NCI-H2081 treated with DMSO at 0.1 percent for 48 hours (cell line): Measurements from ENCODE around the gene COL6A1.

Source experiments
- DNase-seq: peaks from one replicate; lab custom pipeline; 2025; lab: John Stamatoyannopoulos, UW

COL6A1 gene

DNA sequence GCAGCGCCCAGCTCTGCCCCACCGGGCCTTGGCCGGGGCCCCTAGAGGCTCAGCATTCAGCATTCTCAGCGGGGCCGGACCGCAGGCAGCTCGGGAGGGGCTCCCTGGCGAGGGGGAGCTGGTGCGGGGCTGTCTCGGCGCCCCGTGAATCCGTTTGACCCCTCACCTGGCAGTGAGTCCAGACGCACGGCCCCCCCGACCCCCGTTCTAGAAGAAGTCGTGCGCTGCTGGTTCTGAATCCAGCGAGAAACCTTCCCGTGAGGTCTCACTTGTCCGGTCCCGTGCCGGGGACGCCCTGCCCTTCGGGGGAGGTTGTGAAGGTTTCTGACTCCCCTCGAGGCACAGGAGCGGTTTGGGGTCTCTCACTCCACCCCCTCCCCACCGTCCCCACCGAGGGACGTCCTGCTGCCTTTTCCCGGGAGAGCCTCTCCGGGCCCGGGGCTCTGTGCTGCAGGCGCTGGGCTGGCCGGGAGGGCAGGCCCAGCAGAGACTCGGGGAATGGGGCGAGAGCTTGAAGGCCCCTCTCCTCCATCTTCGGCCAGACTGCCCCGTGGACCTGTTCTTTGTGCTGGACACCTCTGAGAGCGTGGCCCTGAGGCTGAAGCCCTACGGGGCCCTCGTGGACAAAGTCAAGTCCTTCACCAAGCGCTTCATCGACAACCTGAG is 655 bp downstream of the COL6A1 start:
- no peak for DNase-seq

- no peak for DNase-seq
Measured at GRCh38 chr21:45982758-45983648, 1.4 kb downstream of the COL6A1 start.

- no peak for DNase-seq
Measured at GRCh38 chr21:45983649-45983965, 2.0 kb downstream of the COL6A1 start.

DNA sequence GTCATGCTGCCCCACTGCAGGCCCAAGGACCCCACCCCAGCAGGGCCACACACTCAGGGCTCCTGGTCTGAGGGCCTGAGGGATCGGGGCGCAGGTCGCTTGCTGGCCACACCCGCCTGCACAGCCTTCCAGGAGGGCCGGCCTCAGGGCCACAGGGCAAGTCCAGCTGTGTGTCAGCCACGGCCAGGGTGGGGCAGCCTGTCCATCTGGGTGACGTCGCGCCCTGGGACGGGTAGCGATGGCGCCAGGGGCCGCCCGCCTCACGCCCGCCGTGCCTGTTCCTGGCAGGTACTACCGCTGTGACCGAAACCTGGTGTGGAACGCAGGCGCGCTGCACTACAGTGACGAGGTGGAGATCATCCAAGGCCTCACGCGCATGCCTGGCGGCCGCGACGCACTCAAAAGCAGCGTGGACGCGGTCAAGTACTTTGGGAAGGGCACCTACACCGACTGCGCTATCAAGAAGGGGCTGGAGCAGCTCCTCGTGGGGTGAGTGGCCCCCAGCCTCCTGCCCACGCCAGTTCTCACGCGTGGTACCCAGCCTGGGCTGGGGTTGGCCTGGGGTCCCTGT is 2.5 kb downstream of the COL6A1 start:
- DNase-seq, result no peak

- no peak for DNase-seq
Measured at GRCh38 chr21:45984584-45985095, 3.1 kb downstream of the COL6A1 start.

DNA sequence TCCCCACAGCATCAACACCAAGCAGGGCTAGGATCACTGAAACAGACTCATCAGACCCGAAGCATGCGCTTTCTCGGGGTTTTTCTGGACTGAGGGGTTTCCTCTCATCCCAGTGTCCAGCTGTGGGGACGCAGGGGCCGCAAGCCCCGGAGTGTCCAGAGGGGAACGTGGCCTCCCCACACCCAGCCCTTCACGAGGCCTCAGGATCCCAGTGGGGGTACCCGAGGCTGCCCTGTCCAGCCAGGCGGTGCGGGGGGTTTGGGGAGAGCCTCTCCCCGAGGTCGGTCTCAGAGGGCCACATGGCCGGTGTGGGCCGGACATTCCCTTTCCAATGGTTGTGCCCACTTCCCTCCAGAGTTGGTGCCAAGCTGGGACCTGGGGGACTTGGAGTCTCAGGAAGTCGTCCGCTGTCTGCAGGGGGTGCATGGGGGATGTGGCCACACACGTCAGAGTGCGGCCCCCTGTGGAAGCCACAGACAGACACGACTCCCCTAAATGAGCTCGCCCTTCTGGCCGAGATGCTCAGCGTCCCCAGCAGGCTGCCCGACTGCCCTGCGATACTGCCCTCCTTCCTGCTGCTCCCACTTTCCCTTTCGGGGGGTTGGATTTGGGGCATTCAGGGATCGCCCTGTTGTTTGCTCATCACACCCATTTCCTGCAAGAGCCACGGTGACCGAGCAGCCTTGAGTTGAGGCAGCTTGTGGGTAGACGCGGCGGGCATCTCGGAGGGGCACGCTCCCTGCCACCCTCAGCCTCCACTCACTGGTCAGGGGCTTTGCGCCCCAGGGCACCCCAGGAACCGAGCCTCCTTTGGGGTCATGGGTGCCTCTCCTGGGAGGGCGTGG is 4.1 kb downstream of the COL6A1 start:
- no peak for DNase-seq

DNA sequence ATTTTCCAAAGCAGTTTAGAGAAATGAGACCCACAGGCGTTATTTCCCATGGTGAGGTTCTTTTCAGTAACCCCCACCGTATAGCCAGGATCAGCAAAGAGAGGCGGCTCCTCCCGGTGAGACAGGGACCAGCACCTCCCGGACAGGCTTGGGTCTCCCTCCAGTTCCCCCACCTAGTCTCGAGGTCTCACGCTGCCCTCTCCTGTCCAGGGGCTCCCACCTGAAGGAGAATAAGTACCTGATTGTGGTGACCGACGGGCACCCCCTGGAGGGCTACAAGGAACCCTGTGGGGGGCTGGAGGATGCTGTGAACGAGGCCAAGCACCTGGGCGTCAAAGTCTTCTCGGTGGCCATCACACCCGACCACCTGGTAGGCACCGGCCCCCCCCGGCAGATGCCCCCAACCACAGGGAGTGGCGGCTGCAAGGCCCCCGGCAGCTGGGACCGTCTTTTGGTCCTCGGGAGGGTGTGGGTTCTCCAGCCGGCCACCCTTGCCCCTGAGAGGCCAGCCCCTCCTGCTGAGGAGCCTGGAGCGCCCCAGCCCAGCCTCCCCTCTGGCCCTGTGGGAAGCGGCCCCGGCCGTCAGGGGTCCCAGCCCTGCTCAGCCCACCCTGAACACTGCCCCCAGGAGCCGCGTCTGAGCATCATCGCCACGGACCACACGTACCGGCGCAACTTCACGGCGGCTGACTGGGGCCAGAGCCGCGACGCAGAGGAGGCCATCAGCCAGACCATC is 4.9 kb downstream of the COL6A1 start:
- no peak for DNase-seq

- no peak for DNase-seq
Measured at GRCh38 chr21:45987121-45987711, 5.6 kb downstream of the COL6A1 start.

DNA sequence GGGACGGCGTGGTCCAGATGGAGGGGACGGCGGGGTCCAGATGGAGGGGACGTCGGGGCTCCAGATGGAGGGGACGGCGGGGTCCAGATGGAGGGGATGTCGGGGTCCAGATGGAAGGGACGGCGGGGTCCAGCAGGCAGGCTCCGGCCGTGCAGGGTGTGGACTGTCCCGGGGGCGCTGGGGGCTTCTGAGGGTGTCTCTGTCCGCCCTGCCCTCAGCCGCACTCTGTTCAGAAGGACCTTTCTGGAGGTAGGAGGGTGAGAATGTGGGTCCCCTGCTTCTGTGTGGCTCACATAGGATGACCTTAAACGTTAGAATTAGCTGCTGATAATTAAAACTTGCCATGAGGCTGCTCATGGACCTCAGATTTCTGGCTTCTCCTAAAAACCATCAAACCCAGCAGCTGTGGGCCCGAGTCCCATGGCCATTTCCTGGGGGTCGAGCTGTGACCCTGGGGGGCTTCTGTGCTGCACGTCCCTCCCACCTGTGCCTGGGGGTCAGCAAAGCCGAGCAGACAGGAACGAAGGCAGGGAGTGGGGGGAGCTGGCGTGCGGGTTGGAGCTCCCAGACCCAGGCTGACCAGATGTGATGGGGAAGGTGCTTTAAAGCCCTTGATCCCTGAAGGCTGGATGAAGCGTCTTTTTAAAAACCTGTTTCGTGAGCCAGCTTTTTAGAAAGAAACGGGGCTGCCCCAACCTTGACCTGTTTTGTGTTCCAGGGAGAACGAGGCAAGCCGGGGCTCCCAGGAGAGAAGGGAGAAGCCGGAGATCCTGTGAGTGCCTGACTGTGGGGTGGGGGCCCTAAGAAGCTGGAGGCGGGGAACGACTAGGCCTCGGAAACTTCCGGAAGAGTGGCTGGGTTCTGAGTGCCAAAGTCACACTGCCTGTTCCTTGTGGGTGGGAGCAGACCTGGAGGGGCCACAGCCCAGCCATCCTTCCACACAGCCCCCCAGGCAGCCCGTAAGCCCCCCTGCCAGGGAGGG is 7.1 kb downstream of the COL6A1 start:
- no peak for DNase-seq

DNA sequence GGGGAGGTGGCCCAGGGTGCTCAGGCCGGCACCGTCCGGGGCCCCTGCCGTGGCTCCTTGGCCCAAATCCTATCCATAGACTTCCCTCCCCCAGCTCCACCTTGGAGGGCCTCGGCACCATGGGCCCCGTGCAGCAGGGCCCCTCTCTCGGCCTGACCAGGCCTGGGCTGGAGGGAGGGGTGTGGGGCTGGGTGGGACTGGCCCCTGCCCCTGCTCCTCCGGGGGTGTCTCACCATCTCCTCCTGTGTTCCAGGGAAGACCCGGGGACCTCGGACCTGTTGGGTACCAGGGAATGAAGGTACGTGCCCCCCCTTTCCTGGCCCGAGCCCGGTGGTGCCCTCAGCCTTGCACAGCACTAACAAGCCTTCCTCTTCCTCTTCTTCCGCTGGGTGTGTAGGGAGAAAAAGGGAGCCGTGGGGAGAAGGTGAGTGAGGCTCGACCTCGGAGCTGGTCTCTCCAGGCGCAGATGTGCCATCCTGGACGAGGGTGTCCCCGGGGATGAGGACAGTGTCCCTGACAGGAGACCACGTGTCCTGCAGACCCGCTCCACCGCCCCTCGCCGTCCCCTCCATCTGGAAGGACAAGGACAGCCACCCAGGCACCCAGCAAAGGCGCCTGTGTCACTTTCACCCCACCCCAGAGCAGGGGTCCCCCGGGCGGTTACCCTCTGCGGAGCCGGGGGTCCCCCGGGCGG is 7.9 kb downstream of the COL6A1 start:
- no peak for DNase-seq

DNA sequence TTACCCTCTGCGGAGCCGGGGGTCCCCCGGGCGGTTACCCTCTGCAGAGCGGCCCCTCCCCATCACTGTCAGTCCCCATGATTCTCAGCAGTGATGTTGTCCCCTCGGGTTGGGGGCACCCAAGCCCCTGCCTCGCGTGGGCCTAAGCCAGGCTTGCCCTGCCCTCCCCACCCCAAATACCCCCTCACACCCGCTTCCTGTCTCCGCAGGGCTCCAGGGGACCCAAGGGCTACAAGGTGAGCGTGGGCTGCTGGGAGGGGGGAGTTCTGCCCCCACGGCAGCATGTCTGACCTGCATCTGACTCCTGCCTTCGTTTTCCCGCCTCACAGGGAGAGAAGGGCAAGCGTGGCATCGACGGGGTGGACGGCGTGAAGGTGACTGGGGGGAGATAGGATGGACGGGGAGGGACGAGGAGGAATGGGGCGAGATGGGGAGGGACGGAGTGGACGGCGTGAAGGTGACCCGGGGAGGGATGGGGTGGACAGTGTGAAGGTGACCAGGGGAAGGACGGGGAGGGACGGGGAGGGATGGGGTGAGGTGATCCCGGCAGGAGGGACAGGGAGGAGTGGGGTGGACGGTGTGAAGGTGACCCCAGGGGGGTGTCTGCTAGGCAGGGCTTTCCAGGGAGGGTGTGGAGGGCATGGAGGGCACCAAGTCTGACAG is 8.6 kb downstream of the COL6A1 start:
- no peak for DNase-seq

DNA sequence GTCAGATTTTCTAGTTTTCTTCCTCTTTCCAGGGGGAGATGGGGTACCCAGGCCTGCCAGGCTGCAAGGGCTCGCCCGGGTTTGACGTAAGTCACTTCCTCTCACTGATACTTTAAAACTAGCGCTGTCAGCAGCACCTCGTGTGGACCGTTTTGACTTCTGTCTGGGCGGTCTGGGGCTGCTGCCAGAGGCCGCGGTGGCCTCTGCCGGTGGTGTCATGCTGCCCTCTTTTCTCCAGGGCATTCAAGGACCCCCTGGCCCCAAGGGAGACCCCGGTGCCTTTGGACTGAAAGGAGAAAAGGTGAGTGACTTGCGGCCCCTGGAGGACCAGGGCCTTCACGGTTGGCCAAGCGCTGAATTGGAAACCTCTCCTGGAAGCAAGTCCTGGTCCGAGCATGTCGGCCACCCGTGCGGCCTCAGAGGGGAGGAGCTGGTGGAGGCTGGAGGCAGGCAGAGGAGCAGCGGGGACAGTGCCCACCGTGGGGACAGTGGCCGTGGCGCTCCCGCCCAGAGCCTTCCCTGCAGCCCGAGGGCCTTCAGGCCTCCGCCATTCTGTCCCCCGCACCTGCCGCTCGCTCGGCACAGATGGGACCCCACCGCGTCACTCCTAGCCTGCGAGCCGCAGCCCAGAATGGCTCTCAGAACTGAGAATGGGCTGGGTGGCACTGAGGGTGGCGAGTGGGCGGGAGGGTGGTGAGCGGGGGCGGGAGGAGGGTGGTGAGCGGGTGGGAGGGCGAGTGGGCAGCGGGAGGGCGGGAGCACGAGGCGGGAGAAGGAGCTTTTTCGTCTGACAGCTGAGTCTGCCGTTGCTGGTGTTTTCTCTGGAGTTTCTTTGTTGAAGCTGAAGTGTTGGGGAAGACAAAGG is 9.4 kb downstream of the COL6A1 start:
- no peak for DNase-seq

DNA sequence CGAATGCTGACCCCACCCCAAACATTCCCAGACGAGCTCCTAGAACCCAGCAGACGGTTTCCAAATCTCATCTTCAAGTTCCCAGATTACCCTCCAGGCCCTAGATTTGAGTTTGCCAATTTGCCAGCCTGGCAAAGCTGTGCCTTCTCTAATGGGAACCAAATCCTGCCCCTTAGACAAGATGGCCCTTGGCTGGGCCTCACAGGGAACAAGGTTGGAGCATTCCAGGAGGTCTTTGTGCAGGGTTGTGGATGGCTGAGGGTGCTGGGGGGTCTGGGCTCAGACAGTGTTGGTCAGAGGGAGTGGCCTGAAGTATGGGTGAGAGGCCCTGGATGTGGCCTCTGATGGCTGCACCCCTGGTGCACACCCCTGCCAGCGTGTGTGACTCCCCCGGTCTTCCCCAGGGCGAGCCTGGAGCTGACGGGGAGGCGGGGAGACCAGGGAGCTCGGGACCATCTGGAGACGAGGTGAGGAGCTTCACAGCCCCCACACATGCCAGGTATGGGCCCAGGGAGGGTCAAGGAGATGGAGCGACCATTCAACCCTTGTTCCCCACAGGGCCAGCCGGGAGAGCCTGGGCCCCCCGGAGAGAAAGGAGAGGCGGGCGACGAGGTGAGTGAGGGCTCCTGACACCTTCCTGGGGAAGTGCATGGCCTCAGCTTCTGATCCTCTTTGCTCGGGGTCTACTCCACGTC is 10.2 kb downstream of the COL6A1 start:
- no peak for DNase-seq

DNA sequence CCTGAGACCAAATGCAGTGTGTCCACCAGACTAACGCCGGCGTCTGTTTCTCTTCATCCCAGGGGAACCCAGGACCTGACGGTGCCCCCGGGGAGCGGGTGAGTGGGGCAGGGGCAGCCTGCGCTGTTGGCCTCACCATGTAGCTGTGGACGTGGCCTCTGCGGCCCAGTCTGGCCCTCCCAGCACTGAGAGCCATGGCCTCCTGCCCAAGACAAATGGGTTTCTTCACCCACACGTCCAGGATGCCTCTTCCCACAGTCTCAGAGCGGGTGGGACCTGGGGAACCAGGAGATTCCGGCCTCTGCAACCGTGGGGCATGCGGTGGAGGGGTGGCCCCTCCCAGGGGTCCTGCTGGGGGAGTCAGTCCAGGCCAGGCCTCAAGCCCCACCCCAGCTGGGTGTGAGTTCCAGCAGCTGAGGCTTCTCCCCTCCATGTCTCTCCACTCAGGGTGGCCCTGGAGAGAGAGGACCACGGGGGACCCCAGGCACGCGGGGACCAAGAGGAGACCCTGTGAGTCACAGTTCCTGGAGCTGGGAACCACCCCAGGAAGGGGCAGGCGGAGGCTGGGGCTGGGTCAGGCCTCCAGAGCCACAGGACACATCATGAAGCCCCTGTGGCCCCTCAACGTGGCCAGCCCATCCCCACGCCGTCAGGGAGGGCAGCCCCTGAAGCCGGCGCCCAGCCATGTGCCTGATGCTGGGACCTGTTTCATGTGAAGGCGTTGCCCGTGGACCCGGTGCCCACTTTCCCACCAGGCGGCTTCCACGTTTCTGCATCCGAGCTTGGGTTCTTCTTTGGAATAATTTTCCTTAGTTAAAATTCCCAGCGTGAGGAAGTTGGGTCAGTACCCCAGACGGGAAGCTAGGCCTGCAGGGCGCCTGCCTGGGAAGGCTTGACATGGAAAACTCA is 11.0 kb downstream of the COL6A1 start:
- DNase-seq, result no peak

GRCh38 chr21:45993210-45994085 is 11.9 kb downstream of the COL6A1 start:
- DNase-seq, result no peak
